Measurements from ENCODE around the gene NFATC1. TPM values are rescaled to one million over a fixed set of nuclear protein-coding genes. Genes with fewer than 3 reads are reported as not detected.
A peak's percentile ranks its signal among the peaks of the same experiment; 100 is the strongest.
"Not testable (repeated sequence)": the region's sequence is repeated elsewhere in the genome, so short reads cannot be mapped to it uniquely, and the experiment has no call there.

NFATC1 gene
- total RNA-seq, 6 donors from 2014 or later, result 13.6 to 39.5 (median 20.3) TPM

GRCh38 chr18:79498662-79499061, 102.9 kb downstream of the NFATC1 start:
- DNase-seq (no peak), ATAC-seq (ENCODE audit: low FRiP score in 2 of 2) (no peak)
- Histone ChIP-seq H3K36me3 (peaks cover 0 to 12% (median 4%) of the 10 kb centered on the region in 4 donors), H3K27ac (no peak overlapping the region), H3K27me3 (no peaks in the 10 kb centered on the region), H3K4me1 (no peaks in the 10 kb centered on the region), H3K4me3 (no peak overlapping the region), H3K9me3 (peaks cover 5 to 14% (median 10%) of the 10 kb centered on the region in 4 donors)
- no peak for TF ChIP-seq POLR2AphosphoS5 (IDR thresholded peaks at IDR 0.05)
- TF ChIP-seq POLR2A (IDR thresholded peaks at IDR 0.05), result no peak
- TF ChIP-seq EP300 (IDR thresholded peaks at IDR 0.05), result no peak
- no peak for TF ChIP-seq CTCF (IDR thresholded peaks at IDR 0.05)
- 95 to 96% methylated on average over 6 of the region's 6 CpGs for WGBS, 2 donors

GRCh38 chr18:79501006-79501405, 105.3 kb downstream of the NFATC1 start:
- TF ChIP-seq CTCF (IDR thresholded peaks at IDR 0.05), result no peak
- TF ChIP-seq EP300 (IDR thresholded peaks at IDR 0.05), result no peak
- no peak overlapping the region for H3K27ac ChIP-seq
- DNase-seq, result no peak
- peaks cover 5 to 13% (median 10%) of the 10 kb centered on the region in 4 donors for H3K9me3 ChIP-seq
- H3K36me3 ChIP-seq, result peaks cover 0 to 8% (median 0%) of the 10 kb centered on the region in 4 donors
- no peaks in the 10 kb centered on the region for H3K27me3 ChIP-seq
- ATAC-seq (ENCODE audit: low FRiP score in 2 of 2), result no peak
- 92 to 93% methylated on average over 4 of the region's 4 CpGs for WGBS, 2 donors
- H3K4me1 ChIP-seq, result peaks cover 2 to 3% (median 3%) of the 10 kb centered on the region in 4 donors
- no peak overlapping the region for H3K4me3 ChIP-seq

GRCh38 chr18:79502782-79503181, 107.1 kb downstream of the NFATC1 start:
- peaks cover 5 to 13% (median 10%) of the 10 kb centered on the region in 4 donors for H3K9me3 ChIP-seq
- DNase-seq (peak in 1 of 2 donors; percentile 2), ATAC-seq (ENCODE audit: low FRiP score in 2 of 2) (no peak)
- no peak for TF ChIP-seq POLR2AphosphoS5 (IDR thresholded peaks at IDR 0.05)
- no peak for TF ChIP-seq POLR2A (IDR thresholded peaks at IDR 0.05)
- TF ChIP-seq EP300 (IDR thresholded peaks at IDR 0.05), result no peak
- TF ChIP-seq CTCF (IDR thresholded peaks at IDR 0.05), result no peak
- H3K4me1 ChIP-seq, result peaks cover 16 to 20% (median 18%) of the 10 kb centered on the region in 4 donors
- H3K27me3 ChIP-seq, result no peaks in the 10 kb centered on the region
- H3K4me3 ChIP-seq, result no peak overlapping the region
- H3K36me3 ChIP-seq, result no peaks in the 10 kb centered on the region
- no peak overlapping the region for H3K27ac ChIP-seq
- WGBS, 2 donors, result 67 to 76% methylated on average over 3 to 4 of the region's 4 CpGs

GRCh38 chr18:79503406-79503805, 107.7 kb downstream of the NFATC1 start:
- ATAC-seq (ENCODE audit: low FRiP score in 2 of 2) (no peak), DNase-seq (peak in 1 of 2 donors; percentile 10)
- Histone ChIP-seq H3K9me3 (peaks cover 5 to 11% (median 8%) of the 10 kb centered on the region in 4 donors), H3K4me1 (peaks cover 20 to 26% (median 23%) of the 10 kb centered on the region in 4 donors), H3K36me3 (no peaks in the 10 kb centered on the region), H3K4me3 (no peak overlapping the region), H3K27me3 (no peaks in the 10 kb centered on the region), H3K27ac (no peak overlapping the region)
- 96 to 97% methylated on average over 7 to 11 of the region's 11 CpGs for WGBS, 2 donors
- TF ChIP-seq POLR2AphosphoS5 (IDR thresholded peaks at IDR 0.05) (no peak), EP300 (IDR thresholded peaks at IDR 0.05) (no peak), CTCF (IDR thresholded peaks at IDR 0.05) (no peak), POLR2A (IDR thresholded peaks at IDR 0.05) (no peak)

- DNase-seq (peak in 1 of 2 donors; percentile 6), ATAC-seq (ENCODE audit: low FRiP score in 2 of 2) (no peak)
- Histone ChIP-seq H3K4me1 (peaks cover 23 to 31% (median 27%) of the 10 kb centered on the region in 4 donors), H3K27ac (no peak overlapping the region), H3K27me3 (no peaks in the 10 kb centered on the region), H3K36me3 (no peaks in the 10 kb centered on the region), H3K4me3 (no peak overlapping the region), H3K9me3 (peaks cover 0 to 5% (median 2%) of the 10 kb centered on the region in 4 donors)
- WGBS, 2 donors, result 91 to 96% methylated on average over 12 of the region's 12 CpGs
- TF ChIP-seq CTCF (IDR thresholded peaks at IDR 0.05) (no peak), EP300 (IDR thresholded peaks at IDR 0.05) (no peak), POLR2A (IDR thresholded peaks at IDR 0.05) (no peak), POLR2AphosphoS5 (IDR thresholded peaks at IDR 0.05) (no peak)
These were observed 108.3 kb downstream of the NFATC1 start for GRCh38 chr18:79504034-79504433.

GRCh38 chr18:79504495-79504894, 108.8 kb downstream of the NFATC1 start:
- not testable (repeated sequence) for H3K27ac ChIP-seq; H3K36me3 ChIP-seq; ATAC-seq (ENCODE audit: low FRiP score in 2 of 2); H3K9me3 ChIP-seq; H3K27me3 ChIP-seq; H3K4me3 ChIP-seq
- DNase-seq, result peak in 1 of 2 donors; percentile 3
- WGBS, 2 donors, result 65 to 71% methylated on average over 5 to 6 of the region's 6 CpGs
- H3K4me1 ChIP-seq, result peaks cover 23 to 32% (median 27%) of the 10 kb centered on the region in 4 donors

GRCh38 chr18:79505465-79505864, 109.7 kb downstream of the NFATC1 start:
- ATAC-seq (ENCODE audit: low FRiP score in 2 of 2); H3K9me3 ChIP-seq; H3K27me3 ChIP-seq; H3K4me3 ChIP-seq; H3K36me3 ChIP-seq: not testable (repeated sequence)
- Histone ChIP-seq H3K27ac (peak overlapping the region in 3 of 4 donors; percentile 81 to 93 (median 86)), H3K4me1 (peaks cover 23 to 32% (median 27%) of the 10 kb centered on the region in 4 donors)
- 70 to 87% methylated on average over 3 of the region's 3 CpGs for WGBS, 2 donors
- DNase-seq, result peak in 1 of 2 donors; percentile 2
